GM13977 (cell line): ENCODE measurements around the gene NAV1.

ENCODE experiments used
- DNase-seq: peaks from one replicate; pipeline ENCODE4 v3.0.0; 2012; ENCODE audit warnings: low spot score
- in situ Hi-C: fragments of 300-500 bp; cut with MboI; formaldehyde crosslinking; loops from one replicate; pipeline ENCODE4 v1.12.0; 2022; ENCODE audit warnings: low sequenced_read_pairs, low pct_unique_long_range_greater_than_20kb, mixed read lengths, inconsistent platforms; ENCODE audit not compliant: unreplicated experiment
- TF ChIP-seq, protein P1 (sequence below): IDR thresholded peaks from 2 replicates; pipeline ENCODE4 v1.5.1; 2012; ENCODE audit warnings: mild to moderate bottlenecking, control low read depth; ENCODE audit not compliant: insufficient read depth; ENCODE audit errors: extremely low read depth, missing control alignments

The NAV1 gene

DNA sequence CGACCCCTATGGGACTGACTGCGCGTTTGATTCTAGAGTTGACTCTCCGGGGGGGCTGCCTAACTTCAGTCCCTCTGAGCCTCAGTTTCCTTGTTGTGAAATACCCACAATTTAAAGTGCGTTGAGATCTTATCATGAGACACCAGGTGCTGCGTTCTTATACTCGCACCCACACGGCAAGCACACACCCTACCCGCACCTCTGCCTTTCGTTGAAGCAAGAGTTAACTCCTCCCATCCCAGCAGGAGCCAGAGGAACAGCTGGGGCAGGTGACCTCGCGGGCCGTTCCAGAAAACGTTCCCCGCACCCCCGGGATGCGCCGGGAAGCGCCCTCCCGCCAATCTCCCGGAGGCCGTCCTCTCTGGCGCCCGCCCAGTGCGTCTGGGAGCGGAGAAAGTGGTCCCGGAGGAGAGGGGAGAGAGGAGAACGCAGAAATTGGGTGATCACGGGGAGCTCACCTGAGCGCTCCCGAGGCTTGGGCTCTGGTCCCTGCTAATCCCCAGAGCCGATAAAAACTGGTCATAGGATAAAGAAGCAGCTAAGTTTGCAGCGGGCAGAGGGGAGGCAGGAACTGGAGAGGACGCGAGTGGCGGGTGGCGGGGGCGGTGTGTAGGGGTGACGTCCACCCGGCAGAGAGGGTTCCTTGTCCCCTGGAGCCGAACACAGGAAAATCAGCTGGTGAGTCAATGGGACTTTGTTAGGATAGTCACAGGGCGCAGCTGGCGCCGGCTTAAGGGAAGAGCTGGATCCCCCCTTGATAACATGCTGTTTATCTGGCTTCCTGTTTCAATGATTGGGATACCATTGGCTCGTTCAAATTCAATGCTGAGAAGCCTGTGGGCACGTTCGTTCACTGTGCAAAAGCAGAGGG is 869 bp downstream of the NAV1 start:
- no peak for DNase-seq
- in situ Hi-C loops, result no loop called here
- TF ChIP-seq, protein P1, sequence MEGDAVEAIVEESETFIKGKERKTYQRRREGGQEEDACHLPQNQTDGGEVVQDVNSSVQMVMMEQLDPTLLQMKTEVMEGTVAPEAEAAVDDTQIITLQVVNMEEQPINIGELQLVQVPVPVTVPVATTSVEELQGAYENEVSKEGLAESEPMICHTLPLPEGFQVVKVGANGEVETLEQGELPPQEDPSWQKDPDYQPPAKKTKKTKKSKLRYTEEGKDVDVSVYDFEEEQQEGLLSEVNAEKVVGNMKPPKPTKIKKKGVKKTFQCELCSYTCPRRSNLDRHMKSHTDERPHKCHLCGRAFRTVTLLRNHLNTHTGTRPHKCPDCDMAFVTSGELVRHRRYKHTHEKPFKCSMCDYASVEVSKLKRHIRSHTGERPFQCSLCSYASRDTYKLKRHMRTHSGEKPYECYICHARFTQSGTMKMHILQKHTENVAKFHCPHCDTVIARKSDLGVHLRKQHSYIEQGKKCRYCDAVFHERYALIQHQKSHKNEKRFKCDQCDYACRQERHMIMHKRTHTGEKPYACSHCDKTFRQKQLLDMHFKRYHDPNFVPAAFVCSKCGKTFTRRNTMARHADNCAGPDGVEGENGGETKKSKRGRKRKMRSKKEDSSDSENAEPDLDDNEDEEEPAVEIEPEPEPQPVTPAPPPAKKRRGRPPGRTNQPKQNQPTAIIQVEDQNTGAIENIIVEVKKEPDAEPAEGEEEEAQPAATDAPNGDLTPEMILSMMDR, result no peak

DNA sequence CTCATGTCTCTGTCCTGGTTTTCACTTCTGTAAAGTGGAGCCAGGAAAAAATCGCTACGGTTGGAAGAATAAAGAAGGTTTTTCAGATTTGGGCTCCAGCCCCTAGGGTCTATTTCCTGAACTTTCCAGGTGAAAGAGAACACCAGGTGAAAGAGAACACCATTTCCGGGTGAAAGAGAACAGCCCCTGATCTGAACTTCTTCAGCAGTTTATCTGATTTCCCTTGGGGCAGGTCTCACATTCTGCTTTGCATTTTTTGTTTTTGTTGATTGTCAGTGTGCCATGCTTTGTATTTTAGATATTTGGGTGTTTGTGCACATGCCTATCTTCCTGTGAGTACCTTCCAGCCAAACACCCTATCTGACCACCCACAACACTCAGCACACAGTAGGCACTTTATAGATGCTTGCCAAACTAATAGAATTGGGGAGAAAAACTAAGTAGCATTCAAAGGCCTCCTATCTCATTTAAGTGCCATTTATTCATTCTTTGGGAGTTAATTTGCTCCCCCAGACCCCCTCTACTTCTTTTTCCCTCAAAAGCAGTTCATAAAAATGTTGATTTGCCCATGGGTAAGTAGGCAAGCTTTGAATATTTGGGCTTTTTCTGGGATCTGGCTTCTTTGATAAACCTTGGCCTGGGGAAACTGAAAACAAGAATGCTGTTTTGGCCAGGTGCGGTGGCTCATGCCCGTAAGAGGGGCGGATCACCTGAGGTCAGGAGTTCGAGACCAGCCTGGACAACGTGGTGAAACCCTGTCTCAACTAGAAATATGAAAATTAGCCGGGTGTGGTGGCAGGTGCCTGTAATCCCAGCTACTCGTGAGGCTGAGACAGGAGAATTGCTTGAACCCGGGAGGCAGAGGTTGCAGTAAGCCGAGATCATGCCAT is 2.2 kb downstream of the NAV1 start:
- TF ChIP-seq, protein P1, result no peak
- DNase-seq, result no peak
- in situ Hi-C loops, result no loop called here

DNA sequence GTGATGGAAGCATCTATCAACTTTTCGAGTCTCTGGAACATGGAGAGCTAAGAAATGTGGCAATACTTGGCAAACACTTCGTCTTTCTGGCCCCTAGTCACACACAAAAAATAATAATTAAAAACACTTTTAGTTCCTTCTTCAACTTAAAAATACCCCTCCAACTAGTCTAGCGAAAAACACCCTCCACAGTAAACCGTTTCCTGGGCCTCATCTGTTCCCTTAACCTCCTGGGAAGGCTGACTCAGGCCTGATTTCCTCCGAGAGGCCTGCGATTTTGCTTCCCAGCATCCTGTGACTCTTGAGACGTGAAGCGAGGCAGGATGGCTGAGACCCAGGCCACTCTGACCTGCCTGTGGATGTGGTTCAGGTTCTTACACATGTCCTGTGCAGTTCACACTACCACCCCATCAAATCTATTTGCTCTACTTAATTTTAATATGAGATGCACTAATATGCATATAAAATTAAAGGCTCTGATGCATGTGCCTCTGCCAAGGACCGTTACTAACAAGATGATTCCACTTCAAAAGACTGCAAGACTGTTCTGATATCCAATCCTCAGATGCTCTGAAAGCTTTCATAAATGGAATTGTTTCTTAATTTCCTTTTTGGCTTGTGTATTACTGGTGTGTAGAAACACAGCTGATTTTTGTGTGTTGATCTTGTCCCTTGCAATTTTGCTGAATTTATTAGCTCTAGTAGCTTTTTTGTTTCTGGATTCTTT is 3.5 kb downstream of the NAV1 start:
- in situ Hi-C loops, result no loop called here
- DNase-seq, result no peak
- TF ChIP-seq, protein P1, result no peak

DNA sequence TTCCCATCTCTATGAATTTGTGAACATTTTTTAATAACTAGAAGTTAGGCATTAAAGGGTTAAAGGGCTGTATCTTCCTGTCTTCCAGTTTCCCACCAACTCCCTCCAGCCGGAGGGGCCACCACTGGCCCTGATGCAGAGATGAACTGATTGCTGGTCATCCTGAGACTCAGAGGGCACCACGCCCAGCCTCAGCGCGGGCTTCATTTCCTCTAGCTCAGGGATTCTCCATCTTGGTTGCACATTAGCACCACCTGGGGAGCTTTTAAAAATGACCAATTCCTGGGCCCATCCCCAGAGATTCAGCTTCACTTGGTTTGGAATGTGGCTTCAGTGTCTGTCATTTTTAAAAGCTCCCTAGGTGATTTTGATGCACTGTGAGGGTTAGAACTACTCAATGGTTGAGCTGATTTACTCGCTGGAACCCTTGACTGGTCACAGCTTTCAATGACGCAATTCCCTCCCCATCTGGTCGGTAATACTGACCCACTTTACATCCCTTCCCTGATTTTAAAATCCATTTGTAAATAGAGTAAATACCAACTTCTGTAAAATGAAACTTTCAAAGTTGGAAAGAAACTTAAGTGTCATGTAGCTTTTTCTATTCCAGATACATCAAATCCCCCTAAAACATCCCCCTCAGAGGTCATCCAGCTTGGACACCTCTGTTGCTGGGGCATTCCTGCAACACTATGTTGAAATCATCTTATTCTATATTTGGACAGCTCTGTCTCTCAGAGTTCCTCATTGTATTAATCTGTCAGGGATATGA is 5.1 kb downstream of the NAV1 start:
- TF ChIP-seq, protein P1, result no peak
- DNase-seq, result no peak
- in situ Hi-C loops, result no loop called here

DNA sequence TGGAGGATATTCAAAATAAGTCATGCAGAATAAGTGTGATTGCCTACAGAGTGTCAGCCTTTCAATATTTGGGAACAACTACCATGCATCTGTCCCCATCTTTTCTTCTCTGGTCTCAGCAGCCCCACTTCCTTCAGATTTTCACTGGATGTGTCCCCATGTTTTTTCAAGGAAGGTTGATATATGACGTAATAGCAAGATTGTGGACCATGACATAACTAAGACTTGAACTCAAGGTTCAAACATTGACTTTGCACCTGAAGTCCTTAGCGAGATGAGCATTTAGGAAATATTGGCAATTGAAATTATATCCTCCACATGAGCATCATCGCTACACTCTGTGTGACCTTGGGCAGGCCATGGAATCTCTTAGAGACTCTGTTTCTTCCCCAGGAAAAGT is 5.8 kb downstream of the NAV1 start:
- in situ Hi-C loops, result no loop called here
- TF ChIP-seq, protein P1, result no peak
- no peak for DNase-seq
